ENCODE results near the gene PPAT.
A peak's percentile ranks its signal among the peaks of the same experiment; 100 is the strongest.

The PPAT gene

GRCh38 chr4:56433280-56433679, 2.1 kb downstream of the PPAT start:
- DNase-seq: no peak

GRCh38 chr4:56430203-56430602, 5.2 kb downstream of the PPAT start:
- DNase-seq: no peak

- DNase-seq: no peak
Observed at GRCh38 chr4:56427179-56427578, 8.2 kb downstream of the PPAT start.

GRCh38 chr4:56426273-56426672, 9.1 kb downstream of the PPAT start:
- no peak for DNase-seq

GRCh38 chr4:56425518-56425917, 9.9 kb downstream of the PPAT start:
- no peak for DNase-seq

GRCh38 chr4:56424697-56425514, 10.5 kb downstream of the PPAT start:
- peak; percentile 90 to 96 for DNase-seq

- no peak for DNase-seq
Observed at GRCh38 chr4:56424176-56424575, 11.2 kb downstream of the PPAT start.

GRCh38 chr4:56417396-56417795, 18.0 kb downstream of the PPAT start:
- no peak for DNase-seq

- DNase-seq: no peak
Observed at GRCh38 chr4:56416349-56416748, 19.1 kb downstream of the PPAT start.

- DNase-seq: no peak
Observed at GRCh38 chr4:56414135-56414670, 21.2 kb downstream of the PPAT start.

GRCh38 chr4:56410247-56411062, 25.0 kb downstream of the PPAT start:
- DNase-seq: peak; percentile 89 to 93

- no peak for DNase-seq
Observed at GRCh38 chr4:56409511-56410090, 25.8 kb downstream of the PPAT start.

GRCh38 chr4:56408978-56409377, 26.4 kb downstream of the PPAT start:
- no peak for DNase-seq

GRCh38 chr4:56406151-56406550, 29.3 kb downstream of the PPAT start:
- DNase-seq: no peak

GRCh38 chr4:56405016-56405415, 30.4 kb downstream of the PPAT start:
- no peak for DNase-seq

- no peak for DNase-seq
Observed at GRCh38 chr4:56400560-56400959, 34.9 kb downstream of the PPAT start.

GRCh38 chr4:56391270-56391669, 44.1 kb downstream of the PPAT start:
- DNase-seq: no peak

- DNase-seq: no peak
Observed at GRCh38 chr4:56389558-56389957, 45.9 kb downstream of the PPAT start.

GRCh38 chr4:56388306-56388705, 47.1 kb downstream of the PPAT start:
- peak; percentile 61 to 74 for DNase-seq

GRCh38 chr4:56387023-56388001, 48.1 kb downstream of the PPAT start, which contains the start of gene AASDH:
Gene AASDH (minus strand): TSS chr4:56387491. CDS start chr4:56384299, 3,192 bp downstream.
- DNase-seq: peak; percentile 99 to 100

- DNase-seq: no peak
Observed at GRCh38 chr4:56386091-56386490, 49.3 kb downstream of the PPAT start.

- DNase-seq: no peak
Observed at GRCh38 chr4:56375458-56375857, 60.0 kb downstream of the PPAT start.
